ENCODE data around the gene GPR146. TPM values are rescaled to one million over a fixed set of nuclear protein-coding genes. Genes with fewer than 3 reads are reported as not detected.

Gene GPR146
- total and polyA plus RNA-seq, 9 of the 15 experiments (the other 6 are each of a cell fraction or from before 2014, with no cell fraction given) = 0.22 to 3.6 (median 0.64) TPM; not detected in 2

DNA sequence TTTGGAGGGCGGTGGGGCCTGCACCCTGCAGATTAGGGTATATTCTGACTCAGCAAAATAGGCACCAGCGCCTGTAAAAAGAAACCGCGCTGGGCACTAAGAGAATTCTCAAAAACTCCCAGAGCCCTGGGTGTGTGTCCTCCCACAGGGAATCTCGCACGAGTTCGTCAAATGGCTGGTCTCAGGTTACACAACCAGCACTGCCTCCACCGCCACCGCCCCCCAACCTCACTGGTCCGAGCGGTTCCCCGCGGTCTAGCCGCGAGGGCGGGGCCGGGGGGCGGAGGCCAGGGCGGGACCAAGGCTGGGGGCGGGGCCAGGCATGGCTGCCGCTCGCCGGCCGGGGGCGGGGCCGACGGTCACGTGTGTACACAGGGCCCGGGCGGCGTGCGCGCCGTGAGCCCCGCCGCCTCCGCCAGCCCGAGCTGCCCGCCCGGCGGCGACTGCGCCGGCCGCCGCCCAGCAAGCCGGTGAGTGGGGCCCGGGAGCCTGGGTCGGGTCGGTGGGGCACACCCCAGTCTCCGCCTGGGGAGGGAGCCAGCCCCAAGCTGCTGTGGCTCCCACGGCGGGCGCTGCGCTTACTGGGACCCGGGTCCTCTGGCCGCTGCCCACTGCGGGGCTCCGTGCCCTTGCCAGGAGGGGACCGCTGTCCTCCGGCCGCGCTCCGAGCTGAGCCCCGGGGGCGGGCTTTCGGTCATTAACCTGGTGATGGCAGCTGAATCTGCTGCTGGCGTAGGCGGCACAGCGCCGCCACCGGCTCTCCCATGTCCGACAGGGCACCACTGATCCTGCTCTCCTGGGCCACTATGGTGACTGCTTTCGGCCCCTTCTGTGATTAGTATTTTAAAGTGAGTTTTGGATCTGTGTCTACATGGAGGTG lies at the start of gene GPR146 (continued):
- TF ChIP-seq BACH1 (tag; IDR thresholded peaks at IDR 0.05) (peak; percentile 99), HDAC2 (IDR thresholded peaks at IDR 0.05) (no peak; the same call in 1 of the 2 replicates), CBX8 (IDR thresholded peaks at IDR 0.05; ENCODE audit: borderline replicate concordance, extremely low read depth, low read depth, low read length, poor library complexity, severe bottlenecking) (no peak), TRIM24 (IDR thresholded peaks at IDR 0.05) (peak in 1 of 2 experiments; percentile 50; a peak in 1 of 4 replicates), NCOA1 (IDR thresholded peaks at IDR 0.05; ENCODE audit: low read depth) (peak; percentile 49; the same call in 1 of the 2 replicates), SRSF3 (IDR thresholded peaks at IDR 0.05; ENCODE audit: insufficient read depth, low read length) (no peak), ZEB2 (IDR thresholded peaks at IDR 0.05) (peak; percentile 76; the same call in 1 of the 2 replicates), NR1H2 (CRISPR knock-in tag; IDR thresholded peaks at IDR 0.05) (no peak), DMBX1 (CRISPR knock-in tag; IDR thresholded peaks at IDR 0.05; ENCODE audit: borderline replicate concordance) (0 out of 2 replicates have a peak, but pooled peaks have one; percentile 27), ZNF282 (CRISPR knock-in tag; IDR thresholded peaks at IDR 0.05) (no peak), RBBP5 (IDR thresholded peaks at IDR 0.05; ENCODE audit: borderline replicate concordance, insufficient read depth, low read length, poor library complexity, severe bottlenecking) (peak; percentile 74)
- TF ChIP-seq, protein P1, sequence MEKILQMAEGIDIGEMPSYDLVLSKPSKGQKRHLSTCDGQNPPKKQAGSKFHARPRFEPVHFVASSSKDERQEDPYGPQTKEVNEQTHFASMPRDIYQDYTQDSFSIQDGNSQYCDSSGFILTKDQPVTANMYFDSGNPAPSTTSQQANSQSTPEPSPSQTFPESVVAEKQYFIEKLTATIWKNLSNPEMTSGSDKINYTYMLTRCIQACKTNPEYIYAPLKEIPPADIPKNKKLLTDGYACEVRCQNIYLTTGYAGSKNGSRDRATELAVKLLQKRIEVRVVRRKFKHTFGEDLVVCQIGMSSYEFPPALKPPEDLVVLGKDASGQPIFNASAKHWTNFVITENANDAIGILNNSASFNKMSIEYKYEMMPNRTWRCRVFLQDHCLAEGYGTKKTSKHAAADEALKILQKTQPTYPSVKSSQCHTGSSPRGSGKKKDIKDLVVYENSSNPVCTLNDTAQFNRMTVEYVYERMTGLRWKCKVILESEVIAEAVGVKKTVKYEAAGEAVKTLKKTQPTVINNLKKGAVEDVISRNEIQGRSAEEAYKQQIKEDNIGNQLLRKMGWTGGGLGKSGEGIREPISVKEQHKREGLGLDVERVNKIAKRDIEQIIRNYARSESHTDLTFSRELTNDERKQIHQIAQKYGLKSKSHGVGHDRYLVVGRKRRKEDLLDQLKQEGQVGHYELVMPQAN (IDR thresholded peaks at IDR 0.05; ENCODE audit: borderline replicate concordance) = no peak
- TF ChIP-seq, protein P2, sequence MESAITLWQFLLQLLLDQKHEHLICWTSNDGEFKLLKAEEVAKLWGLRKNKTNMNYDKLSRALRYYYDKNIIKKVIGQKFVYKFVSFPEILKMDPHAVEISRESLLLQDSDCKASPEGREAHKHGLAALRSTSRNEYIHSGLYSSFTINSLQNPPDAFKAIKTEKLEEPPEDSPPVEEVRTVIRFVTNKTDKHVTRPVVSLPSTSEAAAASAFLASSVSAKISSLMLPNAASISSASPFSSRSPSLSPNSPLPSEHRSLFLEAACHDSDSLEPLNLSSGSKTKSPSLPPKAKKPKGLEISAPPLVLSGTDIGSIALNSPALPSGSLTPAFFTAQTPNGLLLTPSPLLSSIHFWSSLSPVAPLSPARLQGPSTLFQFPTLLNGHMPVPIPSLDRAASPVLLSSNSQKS (CRISPR knock-in tag; IDR thresholded peaks at IDR 0.05) = no peak
- TF ChIP-seq, protein P3, sequence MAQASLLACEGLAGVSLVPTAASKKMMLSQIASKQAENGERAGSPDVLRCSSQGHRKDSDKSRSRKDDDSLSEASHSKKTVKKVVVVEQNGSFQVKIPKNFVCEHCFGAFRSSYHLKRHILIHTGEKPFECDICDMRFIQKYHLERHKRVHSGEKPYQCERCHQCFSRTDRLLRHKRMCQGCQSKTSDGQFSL (CRISPR knock-in tag; IDR thresholded peaks at IDR 0.05) = no peak
- TF ChIP-seq, protein P3 (tag; IDR thresholded peaks at IDR 0.05) = no peak
- TF ChIP-seq, protein P4, sequence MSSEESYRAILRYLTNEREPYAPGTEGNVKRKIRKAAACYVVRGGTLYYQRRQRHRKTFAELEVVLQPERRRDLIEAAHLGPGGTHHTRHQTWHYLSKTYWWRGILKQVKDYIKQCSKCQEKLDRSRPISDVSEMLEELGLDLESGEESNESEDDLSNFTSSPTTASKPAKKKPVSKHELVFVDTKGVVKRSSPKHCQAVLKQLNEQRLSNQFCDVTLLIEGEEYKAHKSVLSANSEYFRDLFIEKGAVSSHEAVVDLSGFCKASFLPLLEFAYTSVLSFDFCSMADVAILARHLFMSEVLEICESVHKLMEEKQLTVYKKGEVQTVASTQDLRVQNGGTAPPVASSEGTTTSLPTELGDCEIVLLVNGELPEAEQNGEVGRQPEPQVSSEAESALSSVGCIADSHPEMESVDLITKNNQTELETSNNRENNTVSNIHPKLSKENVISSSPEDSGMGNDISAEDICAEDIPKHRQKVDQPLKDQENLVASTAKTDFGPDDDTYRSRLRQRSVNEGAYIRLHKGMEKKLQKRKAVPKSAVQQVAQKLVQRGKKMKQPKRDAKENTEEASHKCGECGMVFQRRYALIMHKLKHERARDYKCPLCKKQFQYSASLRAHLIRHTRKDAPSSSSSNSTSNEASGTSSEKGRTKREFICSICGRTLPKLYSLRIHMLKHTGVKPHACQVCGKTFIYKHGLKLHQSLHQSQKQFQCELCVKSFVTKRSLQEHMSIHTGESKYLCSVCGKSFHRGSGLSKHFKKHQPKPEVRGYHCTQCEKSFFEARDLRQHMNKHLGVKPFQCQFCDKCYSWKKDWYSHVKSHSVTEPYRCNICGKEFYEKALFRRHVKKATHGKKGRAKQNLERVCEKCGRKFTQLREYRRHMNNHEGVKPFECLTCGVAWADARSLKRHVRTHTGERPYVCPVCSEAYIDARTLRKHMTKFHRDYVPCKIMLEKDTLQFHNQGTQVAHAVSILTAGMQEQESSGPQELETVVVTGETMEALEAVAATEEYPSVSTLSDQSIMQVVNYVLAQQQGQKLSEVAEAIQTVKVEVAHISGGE (CRISPR knock-in tag; IDR thresholded peaks at IDR 0.05) = peak in 1 of 3 experiments; percentile 2; a peak in 1 of 6 replicates
